PC-3 (cell line): Measurements from ENCODE around the gene MET.

ENCODE experiments used
- CTCF ChIP-seq: fragments of 300-600 bp; sonication (generic); conservative IDR thresholded peaks from 2 replicates; pipeline ENCODE4 v1.5.1; 2017; ENCODE audit warnings: antibody characterized with exemption, low read depth, mild to moderate bottlenecking, low read length
- EZH2phosphoT487 ChIP-seq: fragments of 300-600 bp; sonication (generic); IDR thresholded peaks from 2 replicates; pipeline ENCODE4 v1.6.1; 2018; ENCODE audit warnings: mild to moderate bottlenecking, antibody characterized with exemption, low read length, borderline replicate concordance

- TF ChIP-seq CTCF = no peak
- TF ChIP-seq EZH2phosphoT487 = no peak
These were observed 24.1 kb upstream of the MET start for GRCh38 chr7:116647861-116648260.
